DOHH2 (cell line): ENCODE measurements around the gene BRINP3.

Experiments used
- EZH2phosphoT487 ChIP-seq: fragments of 200-600 bp; sonication (generic); IDR thresholded peaks from 2 replicates; pipeline ENCODE4 v1.6.1; 2017; ENCODE audit warnings: borderline replicate concordance, mild to moderate bottlenecking, antibody characterized with exemption, low read length, moderate library complexity, mixed read lengths
- TF ChIP-seq, protein P1 (sequence below): fragments of 200-600 bp; sonication (generic); IDR thresholded peaks from one replicate; pipeline ENCODE4 v1.5.1; 2014; ENCODE audit warnings: antibody characterized with exemption, mild to moderate bottlenecking, low read depth, low read length; ENCODE audit not compliant: poor library complexity, severe bottlenecking

DNA sequence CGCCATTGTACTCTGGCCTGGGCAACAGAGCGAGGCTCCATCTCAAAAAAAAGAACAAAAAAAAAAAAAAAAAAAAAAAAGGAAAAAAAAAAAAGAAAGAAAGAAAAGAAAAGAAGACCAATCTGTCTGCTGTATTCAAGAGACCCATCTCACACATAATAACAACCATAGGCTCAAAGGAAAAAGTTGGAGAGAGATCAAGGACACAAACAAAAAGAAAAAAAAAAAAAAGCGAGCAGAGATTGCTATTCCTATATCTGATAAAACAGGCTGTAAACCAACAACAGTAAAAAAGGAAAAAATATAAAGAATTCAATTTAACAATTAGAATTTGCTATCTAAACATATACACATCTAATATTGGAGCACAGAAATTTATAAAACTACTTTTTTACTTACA lies 150.4 kb downstream of the BRINP3 start:
- TF ChIP-seq, protein P1, sequence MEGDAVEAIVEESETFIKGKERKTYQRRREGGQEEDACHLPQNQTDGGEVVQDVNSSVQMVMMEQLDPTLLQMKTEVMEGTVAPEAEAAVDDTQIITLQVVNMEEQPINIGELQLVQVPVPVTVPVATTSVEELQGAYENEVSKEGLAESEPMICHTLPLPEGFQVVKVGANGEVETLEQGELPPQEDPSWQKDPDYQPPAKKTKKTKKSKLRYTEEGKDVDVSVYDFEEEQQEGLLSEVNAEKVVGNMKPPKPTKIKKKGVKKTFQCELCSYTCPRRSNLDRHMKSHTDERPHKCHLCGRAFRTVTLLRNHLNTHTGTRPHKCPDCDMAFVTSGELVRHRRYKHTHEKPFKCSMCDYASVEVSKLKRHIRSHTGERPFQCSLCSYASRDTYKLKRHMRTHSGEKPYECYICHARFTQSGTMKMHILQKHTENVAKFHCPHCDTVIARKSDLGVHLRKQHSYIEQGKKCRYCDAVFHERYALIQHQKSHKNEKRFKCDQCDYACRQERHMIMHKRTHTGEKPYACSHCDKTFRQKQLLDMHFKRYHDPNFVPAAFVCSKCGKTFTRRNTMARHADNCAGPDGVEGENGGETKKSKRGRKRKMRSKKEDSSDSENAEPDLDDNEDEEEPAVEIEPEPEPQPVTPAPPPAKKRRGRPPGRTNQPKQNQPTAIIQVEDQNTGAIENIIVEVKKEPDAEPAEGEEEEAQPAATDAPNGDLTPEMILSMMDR, result no peak
- TF ChIP-seq EZH2phosphoT487, result no peak
